Activated CD4-positive, alpha-beta memory T cell treated with anti-CD3 and anti-CD28 coated beads, Interleukin-2, amount 10 ng/mL, durations not matched to agents 7 days and 5 days (primary cell): ENCODE measurements around the gene NT5M. TPM values are rescaled to one million over a fixed set of nuclear protein-coding genes. Genes with fewer than 3 reads are reported as not detected.
"Not testable (repeated sequence)": the region's sequence is repeated elsewhere in the genome, so short reads cannot be mapped to it uniquely, and the experiment has no call there.

Source experiments
- CTCF ChIA-PET: fragments of 350-600 bp; sonication (Branson Sonifier 250); formaldehyde crosslinking; loops from one replicate; lab custom pipeline; 2021; ENCODE audit warnings: antibody characterized with exemption, inconsistent platforms; lab: Charles Lee
- POLR2A ChIA-PET: fragments of 350-600 bp; sonication (Branson Sonifier 250); formaldehyde crosslinking; loops from one replicate; lab custom pipeline; 2021; ENCODE audit warnings: antibody characterized with exemption; lab: Charles Lee
- DNase-seq: peaks from one replicate; pipeline ENCODE4 v3.0.0-alpha.2; 2020
- H3K27ac Mint-ChIP-seq: one replicate; pipeline ENCODE4 v1.8.0; 2021; ENCODE audit warnings: mild to moderate bottlenecking, mixed read lengths
- H3K27me3 Mint-ChIP-seq: one replicate; pipeline ENCODE4 v1.8.0; 2021; ENCODE audit warnings: mixed read lengths
- H3K36me3 Mint-ChIP-seq: one replicate; pipeline ENCODE4 v1.8.0; 2021; ENCODE audit warnings: low read depth, mixed read lengths
- H3K4me1 Mint-ChIP-seq: one replicate; pipeline ENCODE4 v1.8.0; 2021; ENCODE audit warnings: mixed read lengths
- H3K4me3 Mint-ChIP-seq: one replicate; pipeline ENCODE4 v1.8.0; 2021; ENCODE audit warnings: mild to moderate bottlenecking, mixed read lengths
- H3K9me3 Mint-ChIP-seq: one replicate; pipeline ENCODE4 v1.8.0; 2021; ENCODE audit warnings: mixed read lengths
- total RNA-seq, 2 experiments: library from RNA; stranded (reverse); gene quantifications; one replicate each; pipeline ENCODE4 v1.2.3, GENCODE V29; 2021

The NT5M gene
- total RNA-seq, 2 experiments from 2014 or later = 8.4 to 9.7 TPM

GRCh38 chr17:17279316-17279715 lies 23.9 kb upstream of the NT5M start:
- no peak for DNase-seq
- Mint-ChIP-seq H3K36me3 (peaks cover 18% of the 10 kb centered on the region), H3K27me3 (peaks cover 2% of the 10 kb centered on the region), H3K4me3 (peak overlapping the region; percentile 89), H3K4me1 (peaks cover 41% of the 10 kb centered on the region), H3K9me3 (no peaks in the 10 kb centered on the region), H3K27ac (peak overlapping the region; percentile 88)
- ChIA-PET POLR2A (interaction anchor here (1.3 to 3.1 kb wide), 5 partner anchors 17 to 302 kb away, joined by 3 to 38 read pairs (median 10); partner anchors contain the start of gene FLCN), CTCF (interaction anchor here (2.3 to 3.4 kb wide), 2 partner anchors 10 to 137 kb away, joined by 8 to 23 read pairs; no protein-coding TSS in a partner anchor)

GRCh38 chr17:17280613-17281549 lies 22.3 kb upstream of the NT5M start, which contains the start of gene COPS3:
Gene COPS3 (minus strand): TSS chr17:17281246. CDS start chr17:17281186, 60 bp downstream.
- peaks cover 10% of the 10 kb centered on the region for H3K36me3 Mint-ChIP-seq
- peaks cover 41% of the 10 kb centered on the region for H3K4me1 Mint-ChIP-seq
- peak; percentile 98 for DNase-seq
- peaks cover 2% of the 10 kb centered on the region for H3K27me3 Mint-ChIP-seq
- H3K4me3 Mint-ChIP-seq = peak within 1 kb of the TSS; percentile 89
- ChIA-PET POLR2A (interaction anchor here (0.6 to 3.1 kb wide), 28 partner anchors 8 to 683 kb away, joined by 3 to 38 read pairs (median 4); partner anchors contain the start of genes FLCN, MPRIP and SREBF1), CTCF (interaction anchor here (0.6 to 3.4 kb wide), 8 partner anchors 11 to 292 kb away, joined by 3 to 23 read pairs (median 4); no protein-coding TSS in a partner anchor)
- peak within 1 kb of the TSS; percentile 88 for H3K27ac Mint-ChIP-seq
- H3K9me3 Mint-ChIP-seq = no peaks in the 10 kb centered on the region

- Mint-ChIP-seq H3K4me1 (peaks cover 14% of the 10 kb centered on the region), H3K27ac (no peak overlapping the region), H3K4me3 (no peak overlapping the region), H3K27me3 (peaks cover 2% of the 10 kb centered on the region), H3K36me3 (no peaks in the 10 kb centered on the region), H3K9me3 (no peaks in the 10 kb centered on the region)
- CTCF ChIA-PET = no interaction called here
- DNase-seq = no peak
- POLR2A ChIA-PET = no interaction called here
Observed at GRCh38 chr17:17285951-17286350, 17.2 kb upstream of the NT5M start.

- ChIA-PET CTCF (no interaction called here), POLR2A (interaction anchor here (0.6 to 2.0 kb wide), 2 partner anchors 8 to 585 kb away, joined by 3 to 7 read pairs; partner anchors contain the start of gene COPS3)
- H3K9me3 Mint-ChIP-seq = no peaks in the 10 kb centered on the region
- H3K4me1 Mint-ChIP-seq = no peaks in the 10 kb centered on the region
- no peak overlapping the region for H3K27ac Mint-ChIP-seq
- H3K27me3 Mint-ChIP-seq = no peaks in the 10 kb centered on the region
- DNase-seq = no peak
- H3K4me3 Mint-ChIP-seq = no peak overlapping the region
- no peaks in the 10 kb centered on the region for H3K36me3 Mint-ChIP-seq
Observed at GRCh38 chr17:17289086-17289485, 14.1 kb upstream of the NT5M start.

- Mint-ChIP-seq H3K27ac (no peak overlapping the region), H3K4me3 (no peak overlapping the region), H3K36me3 (no peaks in the 10 kb centered on the region), H3K4me1 (no peaks in the 10 kb centered on the region), H3K27me3 (no peaks in the 10 kb centered on the region), H3K9me3 (no peaks in the 10 kb centered on the region)
- DNase-seq = no peak
- ChIA-PET POLR2A (interaction anchor here (2.0 kb wide), 1 partner anchor 9 kb away, joined by 7 read pairs; the partner anchor contains the start of gene COPS3), CTCF (no interaction called here)
Observed at GRCh38 chr17:17289701-17290100, 13.5 kb upstream of the NT5M start.

- Mint-ChIP-seq H3K4me3 (no peak overlapping the region), H3K4me1 (peaks cover 19% of the 10 kb centered on the region), H3K27me3 (peaks cover 2% of the 10 kb centered on the region), H3K36me3 (no peaks in the 10 kb centered on the region), H3K27ac (no peak overlapping the region), H3K9me3 (no peaks in the 10 kb centered on the region)
- no peak for DNase-seq
- CTCF ChIA-PET = no interaction called here
- POLR2A ChIA-PET = no interaction called here
Observed at GRCh38 chr17:17295141-17295540, 8.0 kb upstream of the NT5M start.

GRCh38 chr17:17297217-17297616 lies 6.0 kb upstream of the NT5M start:
- no peak for DNase-seq
- peaks cover 2% of the 10 kb centered on the region for H3K27me3 Mint-ChIP-seq
- no peak overlapping the region for H3K27ac Mint-ChIP-seq
- H3K4me3 Mint-ChIP-seq = no peak overlapping the region
- POLR2A ChIA-PET = no interaction called here
- H3K4me1 Mint-ChIP-seq = peaks cover 23% of the 10 kb centered on the region
- CTCF ChIA-PET = no interaction called here
- no peaks in the 10 kb centered on the region for H3K9me3 Mint-ChIP-seq
- no peaks in the 10 kb centered on the region for H3K36me3 Mint-ChIP-seq

- peaks cover 2% of the 10 kb centered on the region for H3K27me3 Mint-ChIP-seq
Observed at GRCh38 chr17:17298108-17298507, 5.1 kb upstream of the NT5M start.

GRCh38 chr17:17300624-17301568 lies 2.3 kb upstream of the NT5M start:
- peaks cover 49% of the 10 kb centered on the region for H3K4me1 Mint-ChIP-seq

More at GRCh38 chr17:17298108-17298507, 5.1 kb upstream of the NT5M start:
- POLR2A ChIA-PET = no interaction called here
- no peak for DNase-seq
- H3K36me3 Mint-ChIP-seq = no peaks in the 10 kb centered on the region
- no peak overlapping the region for H3K27ac Mint-ChIP-seq
- no peaks in the 10 kb centered on the region for H3K9me3 Mint-ChIP-seq
- CTCF ChIA-PET = no interaction called here
- no peak overlapping the region for H3K4me3 Mint-ChIP-seq
- H3K4me1 Mint-ChIP-seq = peaks cover 28% of the 10 kb centered on the region

GRCh38 chr17:17301659-17302058 lies 1.5 kb upstream of the NT5M start:
- DNase-seq, H3K36me3 Mint-ChIP-seq, H3K27ac Mint-ChIP-seq, H3K4me3 Mint-ChIP-seq, H3K27me3 Mint-ChIP-seq, H3K9me3 Mint-ChIP-seq: not testable (repeated sequence)
- POLR2A ChIA-PET = interaction anchor here (1.4 to 2.4 kb wide), 2 partner anchors 21 to 313 kb away, joined by 5 to 16 read pairs; partner anchors contain the start of gene COPS3
- CTCF ChIA-PET = interaction anchor here (0.8 to 1.0 kb wide), 3 partner anchors 11 to 32 kb away, joined by 3 to 5 read pairs (median 3); no protein-coding TSS in a partner anchor
- peaks cover 53% of the 10 kb centered on the region for H3K4me1 Mint-ChIP-seq

More at GRCh38 chr17:17300624-17301568, 2.3 kb upstream of the NT5M start:
- Mint-ChIP-seq H3K36me3 (no peaks in the 10 kb centered on the region), H3K27me3 (peaks cover 2% of the 10 kb centered on the region), H3K4me3 (peak overlapping the region; percentile 47), H3K9me3 (no peaks in the 10 kb centered on the region), H3K27ac (no peak overlapping the region)
- POLR2A ChIA-PET = interaction anchor here (1.4 to 2.4 kb wide), 3 partner anchors 20 to 312 kb away, joined by 4 to 16 read pairs (median 5); partner anchors contain the start of genes COPS3 and FLCN
- peak; percentile 55 for DNase-seq
- CTCF ChIA-PET = interaction anchor here (0.6 to 1.0 kb wide), 3 partner anchors 11 to 31 kb away, joined by 3 to 5 read pairs (median 3); no protein-coding TSS in a partner anchor

- Mint-ChIP-seq H3K27me3 (peaks cover 2% of the 10 kb centered on the region), H3K4me1 (peaks cover 39% of the 10 kb centered on the region), H3K4me3 (peak overlapping the region; percentile 82), H3K36me3 (peaks cover 6% of the 10 kb centered on the region), H3K9me3 (no peaks in the 10 kb centered on the region), H3K27ac (peak overlapping the region; percentile 93)
- ChIA-PET POLR2A (interaction anchor here (0.9 to 3.7 kb wide), 5 partner anchors 8 to 316 kb away, joined by 3 to 38 read pairs (median 7); partner anchors contain the start of genes COPS3 and FLCN), CTCF (interaction anchor here (0.6 to 1.1 kb wide), 3 partner anchors 33 to 194 kb away, joined by 3 to 5 read pairs (median 3); no protein-coding TSS in a partner anchor)
- DNase-seq = no peak
Observed at GRCh38 chr17:17303847-17304490, 796 bp downstream of the NT5M start.
